HG03354 (cell line): Measurements from ENCODE around the gene P4HA2.

Source experiments
- ATAC-seq: cut with Tn5 transposase; IDR thresholded peaks from one replicate; pipeline ENCODE4 v1.9.1; 2021; ENCODE audit warnings: mild to moderate bottlenecking; ENCODE audit not compliant: unreplicated experiment, poor library complexity, severe bottlenecking

The P4HA2 gene

DNA sequence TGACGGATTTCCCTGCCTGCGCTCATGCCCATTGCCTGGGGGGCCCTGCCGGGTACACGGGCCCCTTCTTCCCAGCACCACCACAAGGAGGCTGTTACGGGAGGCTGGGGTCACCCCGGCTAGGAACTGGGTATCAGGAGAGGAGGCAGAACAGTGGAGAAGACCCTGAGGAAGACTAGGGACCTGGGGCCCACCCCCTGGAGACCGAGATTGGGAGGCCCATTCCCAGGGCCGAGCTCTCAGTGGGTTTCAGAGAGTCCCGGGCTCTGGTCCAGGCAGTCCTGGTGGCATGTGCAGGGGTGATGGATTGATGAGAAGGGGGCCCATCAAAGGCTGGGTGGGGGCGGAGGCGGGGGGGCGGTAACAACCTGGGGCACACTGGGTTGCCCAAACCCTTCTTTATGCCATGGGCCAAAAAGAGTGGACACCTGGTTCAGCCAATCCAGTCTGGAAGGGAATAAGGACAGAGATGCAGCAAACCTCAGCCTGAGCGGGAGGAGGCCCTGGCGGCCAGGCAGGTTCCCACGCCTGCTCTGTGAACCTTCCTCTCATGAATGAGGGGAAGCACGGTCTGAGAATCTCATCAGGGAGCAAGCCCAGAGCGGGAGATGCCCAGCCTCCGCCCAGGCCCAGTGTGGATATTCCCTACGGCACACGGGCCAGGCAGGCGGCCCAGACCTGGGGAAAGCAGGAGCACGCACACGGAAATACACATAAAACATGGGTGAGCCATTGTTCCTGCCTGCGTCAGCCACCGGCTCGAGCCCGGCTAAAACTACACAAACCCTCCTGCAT, 785 bp upstream of the P4HA2 start:
- peak; percentile 9 for ATAC-seq

GRCh38 chr5:132227235-132227484, 493 bp downstream of the P4HA2 start:
- no peak for ATAC-seq

DNA sequence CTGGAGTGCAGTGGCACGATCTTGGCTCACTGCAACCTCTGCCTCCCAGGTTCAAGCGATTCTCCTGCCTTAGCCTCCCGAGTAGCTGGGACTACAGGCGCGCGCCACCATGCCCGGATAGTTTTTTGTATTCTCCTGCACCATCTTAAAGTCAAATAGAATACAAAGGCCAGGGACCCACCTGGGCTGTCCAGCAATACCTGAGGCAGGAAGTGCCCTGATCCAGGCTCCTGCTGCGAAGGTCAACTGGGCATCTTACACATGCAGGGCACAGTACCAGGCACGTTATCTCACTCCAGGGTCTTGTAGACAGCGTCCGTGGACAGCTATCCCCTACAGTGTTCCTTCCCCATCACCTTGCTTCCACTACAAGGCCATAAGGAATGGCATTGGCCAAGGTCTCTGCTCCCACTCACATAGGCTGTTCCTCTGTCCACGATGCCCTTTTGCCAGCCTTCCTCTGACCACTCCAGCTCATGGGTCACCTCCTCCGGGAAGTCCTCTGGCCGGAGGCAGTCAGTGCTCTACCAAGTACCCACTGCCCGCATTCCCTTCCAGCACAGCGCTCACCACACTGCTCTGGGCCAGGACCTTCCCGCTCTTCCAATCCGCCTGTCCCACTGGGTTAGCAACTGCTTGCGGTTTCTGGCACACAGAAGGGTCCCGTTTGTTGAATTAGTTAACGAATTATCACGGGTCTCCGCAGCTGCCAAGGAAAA, 978 bp downstream of the P4HA2 start:
- ATAC-seq = no peak

GRCh38 chr5:132225165-132226032, 2.3 kb downstream of the P4HA2 start:
- no peak for ATAC-seq

DNA sequence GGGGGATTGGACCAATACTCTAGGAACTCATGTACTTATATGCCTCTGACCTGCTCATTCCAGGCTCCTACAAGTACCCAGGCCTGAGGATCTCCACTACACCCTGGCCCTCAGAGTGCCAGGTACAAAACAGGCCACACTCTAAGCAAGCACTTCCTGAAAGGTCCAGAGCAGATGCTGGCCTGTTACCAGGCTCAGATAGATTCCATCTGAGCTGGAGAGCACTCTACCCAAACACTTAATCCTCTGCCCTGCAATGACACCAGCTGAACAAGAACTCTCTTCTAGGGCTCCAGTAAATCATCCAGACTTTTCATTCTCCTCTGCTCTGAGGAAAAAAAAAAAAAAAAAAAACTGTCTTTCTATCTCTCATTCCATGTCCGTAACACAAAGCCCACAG, 2.9 kb downstream of the P4HA2 start:
- no peak for ATAC-seq

GRCh38 chr5:132223861-132224260, 3.8 kb downstream of the P4HA2 start:
- no peak for ATAC-seq

GRCh38 chr5:132222649-132223038, 5.0 kb downstream of the P4HA2 start:
- ATAC-seq = peak; percentile 72

- ATAC-seq = peak; percentile 20
These were observed 5.6 kb downstream of the P4HA2 start for GRCh38 chr5:132221781-132222648.

GRCh38 chr5:132220491-132220890, 7.2 kb downstream of the P4HA2 start:
- ATAC-seq = no peak

GRCh38 chr5:132219981-132220380, 7.7 kb downstream of the P4HA2 start:
- no peak for ATAC-seq

DNA sequence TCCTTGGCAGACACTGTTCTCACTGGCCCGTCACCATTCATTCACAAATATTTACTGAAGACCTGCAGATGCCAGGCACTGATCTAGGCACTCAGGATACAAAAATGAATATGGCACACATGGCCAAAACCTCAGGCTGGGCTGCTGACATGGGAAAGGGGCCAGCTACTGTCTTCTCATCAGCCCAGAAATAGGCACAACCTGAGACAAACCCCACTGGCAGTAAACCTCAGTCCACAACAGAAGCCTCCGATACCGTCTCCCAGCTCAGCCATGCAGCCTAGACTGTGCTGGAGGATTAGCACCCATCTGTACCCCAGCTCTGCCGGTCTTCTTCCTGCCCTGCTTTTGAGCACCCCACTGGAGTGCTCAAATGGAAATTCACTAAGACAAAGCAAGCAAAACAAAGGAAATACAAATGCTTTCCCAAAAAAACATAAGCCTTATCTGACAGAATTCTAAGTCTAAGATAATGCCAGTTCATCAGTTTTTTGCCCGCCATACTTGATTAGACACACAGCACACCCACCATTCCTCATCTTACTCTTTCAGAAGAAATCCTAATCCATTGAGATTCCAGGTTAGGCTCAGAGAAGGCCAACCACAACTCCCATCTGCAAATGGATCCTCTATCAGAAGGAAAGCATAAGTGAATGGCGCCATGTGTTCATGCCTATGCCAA, 8.2 kb downstream of the P4HA2 start:
- ATAC-seq = no peak

DNA sequence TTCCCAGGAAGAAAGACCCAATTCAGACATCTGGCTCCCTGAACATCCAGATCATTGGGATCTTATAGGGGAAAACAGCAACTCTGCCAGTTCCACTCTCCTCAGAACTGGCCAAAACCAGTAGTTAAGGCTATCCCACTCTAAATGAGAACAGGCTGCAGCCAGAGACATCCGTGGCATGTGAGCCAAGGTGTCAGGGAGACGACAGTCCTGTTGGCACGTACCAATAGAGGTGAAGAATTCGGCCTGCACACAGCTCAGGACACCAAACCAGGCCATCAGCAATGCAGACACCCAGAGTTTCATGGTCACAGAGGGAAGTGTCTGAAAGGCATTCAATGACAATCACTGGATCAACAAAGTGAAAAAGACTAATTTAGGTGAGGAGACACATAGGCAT, 9.3 kb downstream of the P4HA2 start:
- ATAC-seq = no peak

- no peak for ATAC-seq
These were observed 12.3 kb downstream of the P4HA2 start for GRCh38 chr5:132215329-132215728.

- ATAC-seq = no peak
These were observed 13.2 kb downstream of the P4HA2 start for GRCh38 chr5:132214491-132214890.

DNA sequence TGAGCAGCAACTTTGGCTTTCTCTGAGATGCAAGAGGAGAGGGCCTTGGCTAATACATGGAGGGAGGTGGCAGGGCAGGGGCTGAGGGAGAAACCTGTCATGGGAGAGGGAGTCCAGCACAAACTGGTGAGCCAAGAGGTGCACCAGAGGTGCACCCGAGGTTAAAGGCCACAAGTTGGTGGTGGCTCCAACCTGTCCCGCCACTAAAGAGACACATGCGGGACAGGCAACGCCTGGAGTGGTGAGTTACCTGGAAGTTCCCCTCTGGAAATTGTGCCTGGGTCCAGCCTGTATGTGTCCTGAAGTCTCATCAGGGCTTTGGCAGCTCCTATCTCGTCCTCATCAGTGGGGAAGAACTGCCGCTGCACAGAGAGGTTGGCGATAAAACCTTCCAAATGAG, 14.0 kb downstream of the P4HA2 start:
- no peak for ATAC-seq

- no peak for ATAC-seq
These were observed 15.9 kb downstream of the P4HA2 start for GRCh38 chr5:132211787-132212186.

DNA sequence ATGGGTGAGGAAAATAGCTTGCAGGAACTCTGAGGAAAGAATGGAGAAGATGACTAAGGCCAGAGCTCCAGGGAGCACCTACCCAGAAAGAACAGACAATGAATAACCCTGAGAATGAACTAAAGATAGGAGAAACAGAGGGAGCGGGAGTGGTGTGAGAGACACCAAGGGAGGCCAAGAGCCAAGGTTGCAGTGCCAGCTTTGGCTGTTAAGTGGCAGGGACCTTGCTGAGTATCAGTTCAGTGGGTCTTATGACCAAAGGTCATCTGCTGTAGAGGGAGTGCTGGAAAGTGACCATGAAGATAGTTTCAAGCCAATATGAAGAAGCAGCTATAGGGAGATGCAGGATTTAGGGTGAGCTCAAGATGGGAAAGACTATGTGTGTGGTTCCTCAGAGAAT, 16.7 kb downstream of the P4HA2 start:
- ATAC-seq = no peak

DNA sequence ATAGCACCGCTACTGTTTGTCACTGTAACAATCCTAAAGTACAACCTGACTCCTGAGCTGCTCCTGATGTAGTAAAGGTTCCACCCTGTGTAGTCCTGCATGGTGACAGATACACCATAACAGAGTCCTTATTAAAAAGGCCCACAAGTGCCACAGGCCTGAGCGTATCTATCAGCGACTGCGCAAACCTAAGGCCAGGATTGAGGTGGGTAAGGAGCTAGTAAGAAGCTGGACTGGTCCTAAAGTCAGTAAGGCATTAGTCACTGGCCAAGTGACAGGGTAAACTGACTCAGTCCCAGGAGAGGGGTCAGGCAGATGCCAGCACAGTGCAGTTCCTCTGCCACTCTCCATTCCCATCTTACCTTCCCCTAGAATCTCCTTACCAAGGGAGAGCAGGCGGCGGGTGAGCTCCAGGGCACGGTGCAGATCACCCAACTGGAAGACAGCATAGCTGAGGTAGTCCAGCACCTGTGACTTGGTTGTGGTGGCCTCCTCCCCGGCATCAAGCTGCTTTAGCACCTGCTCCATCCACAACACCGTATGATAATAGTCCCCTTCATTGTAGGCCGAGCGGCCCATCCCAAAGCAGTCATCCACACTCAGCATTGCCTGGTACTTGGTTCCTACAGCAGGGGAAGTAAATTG, 17.6 kb downstream of the P4HA2 start:
- no peak for ATAC-seq

DNA sequence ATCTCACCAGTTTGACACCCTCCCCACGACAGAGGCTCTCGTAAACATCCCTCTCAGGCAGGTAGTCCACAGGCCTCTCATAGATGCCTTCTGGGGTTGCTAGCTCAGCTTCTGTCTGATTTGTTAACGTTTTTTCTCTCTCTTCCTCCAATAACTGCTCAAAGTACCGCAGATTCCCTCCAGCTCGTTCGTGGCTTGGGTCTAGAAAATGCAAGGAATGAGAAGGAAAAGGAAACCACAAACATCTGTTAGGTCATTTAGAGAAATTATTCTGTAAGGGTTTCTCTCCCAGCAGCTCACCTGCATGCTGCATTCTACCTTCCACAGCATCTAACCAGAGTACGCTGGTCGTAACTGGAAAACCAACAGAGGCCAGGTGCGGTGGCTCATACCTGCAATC, 18.5 kb downstream of the P4HA2 start:
- ATAC-seq = no peak
